Activated CD4-positive, alpha-beta T cell treated with anti-CD3 and anti-CD28 coated beads, Interleukin-2, amount 50 U/mL, for 24 hours (primary cell): Measurements from ENCODE around the gene TMEM132A.
"Not testable (repeated sequence)": the region's sequence is repeated elsewhere in the genome, so short reads cannot be mapped to it uniquely, and the experiment has no call there.

Experiments used
- DNase-seq, 2 donors: peaks; one replicate each; pipeline ENCODE4 v3.0.0-alpha.2; 2020; ENCODE audit warnings: low read depth in 1 of 2, low spot score in 1 of 2

The TMEM132A gene

DNA sequence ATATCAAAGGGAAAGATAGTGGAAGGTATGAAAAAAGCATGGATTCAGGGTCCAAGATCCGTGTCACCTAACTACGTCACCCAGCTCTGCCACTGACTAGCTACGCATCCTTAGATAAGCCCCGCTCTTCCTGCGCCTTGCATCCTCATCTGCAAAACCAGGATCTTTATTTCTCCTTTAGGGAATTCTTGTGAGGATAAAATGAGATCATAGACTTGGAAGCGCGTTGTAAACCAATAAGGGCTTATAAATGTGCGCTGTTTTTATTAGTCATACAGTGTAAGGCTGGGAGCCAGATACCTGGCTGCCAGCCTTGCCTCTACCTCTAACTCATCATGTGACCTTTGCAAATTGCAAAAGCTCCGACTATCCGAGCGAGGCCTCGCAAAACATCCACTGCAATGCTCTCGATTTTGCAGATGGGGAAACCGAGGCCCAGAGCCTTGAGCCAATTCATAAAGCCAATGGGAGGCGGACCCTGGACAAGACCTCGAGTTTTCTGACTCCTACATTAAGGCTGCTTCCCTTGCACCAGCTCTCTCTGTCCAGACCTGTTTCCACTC is 18.6 kb upstream of the TMEM132A start:
- DNase-seq, result no peak

DNA sequence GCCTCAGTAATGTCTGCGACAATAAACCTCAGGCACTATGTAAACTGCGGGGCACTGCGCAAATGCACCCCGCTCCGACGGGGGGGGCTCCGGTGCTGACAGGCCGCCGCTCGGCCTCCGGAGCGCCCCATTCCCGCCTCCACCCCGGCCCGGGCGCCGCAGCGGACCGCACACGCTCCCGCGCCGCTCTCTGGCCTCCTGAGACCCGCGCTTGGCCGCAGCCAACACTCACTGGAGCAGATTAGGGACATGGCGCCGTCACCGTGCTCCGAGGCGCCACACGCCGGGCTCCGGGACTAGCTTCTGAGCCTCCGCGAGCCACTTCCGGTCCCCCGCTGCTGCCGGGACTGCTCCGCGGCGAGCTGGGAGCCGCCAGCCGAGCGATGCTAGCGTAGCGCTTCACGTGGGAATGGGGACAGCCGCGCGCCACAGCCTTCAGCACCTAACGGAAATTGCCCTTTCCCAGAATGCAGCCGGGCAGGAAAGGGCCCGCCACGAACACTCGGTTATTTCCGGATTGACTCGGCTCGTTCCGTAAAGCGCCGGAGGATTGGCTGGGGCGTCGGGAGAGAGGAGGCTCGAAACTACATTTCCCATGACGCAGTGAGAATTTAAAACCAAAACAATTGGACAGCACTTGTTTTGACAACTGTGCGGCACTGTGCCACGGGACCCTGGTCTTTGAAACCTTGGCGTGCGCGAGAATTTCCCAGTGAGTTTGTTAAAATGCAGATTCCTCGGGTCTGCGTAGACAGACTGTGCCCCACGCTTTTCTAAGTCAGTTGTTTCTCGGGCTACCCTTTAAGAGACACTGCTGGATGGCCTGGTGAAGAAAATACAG is 17.9 kb upstream of the TMEM132A start, which contains the start of gene PRPF19:
PRPF19 (minus strand) TSS at position 454 of the 841 bp plus-strand sequence; CDS start at position 251, 203 bp downstream.
- DNase-seq, result peak; percentile 95 to 98

GRCh38 chr11:60908803-60909202 is 15.5 kb upstream of the TMEM132A start:
- no peak for DNase-seq

DNA sequence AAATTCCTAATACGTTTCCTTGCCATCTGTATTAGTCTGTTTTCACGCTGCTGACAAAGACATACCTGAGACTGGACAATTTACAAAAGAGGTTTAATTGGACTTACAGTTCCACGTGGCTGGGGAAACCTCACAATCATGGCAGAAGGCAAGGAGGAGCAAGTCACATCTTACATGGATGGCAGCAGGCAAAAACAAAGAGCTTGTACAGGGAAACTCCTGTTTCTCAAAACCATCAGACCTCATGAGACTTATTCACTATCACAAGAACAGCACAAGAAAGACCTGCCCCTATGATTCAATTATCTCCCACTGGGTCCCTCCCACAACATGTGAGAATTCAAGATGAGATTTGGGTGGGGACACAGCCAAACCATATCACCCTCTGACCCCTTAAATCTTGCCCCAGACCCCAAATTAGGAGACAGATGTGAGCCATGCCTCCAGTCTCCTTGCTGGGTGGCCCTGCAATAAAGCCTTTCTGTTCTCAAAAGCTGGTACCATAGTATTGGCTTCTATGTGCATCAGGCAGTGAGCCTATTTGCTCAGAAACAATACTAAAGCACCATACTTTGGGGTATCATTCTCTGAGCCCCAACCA is 14.5 kb upstream of the TMEM132A start:
- not testable (repeated sequence) for DNase-seq

DNA sequence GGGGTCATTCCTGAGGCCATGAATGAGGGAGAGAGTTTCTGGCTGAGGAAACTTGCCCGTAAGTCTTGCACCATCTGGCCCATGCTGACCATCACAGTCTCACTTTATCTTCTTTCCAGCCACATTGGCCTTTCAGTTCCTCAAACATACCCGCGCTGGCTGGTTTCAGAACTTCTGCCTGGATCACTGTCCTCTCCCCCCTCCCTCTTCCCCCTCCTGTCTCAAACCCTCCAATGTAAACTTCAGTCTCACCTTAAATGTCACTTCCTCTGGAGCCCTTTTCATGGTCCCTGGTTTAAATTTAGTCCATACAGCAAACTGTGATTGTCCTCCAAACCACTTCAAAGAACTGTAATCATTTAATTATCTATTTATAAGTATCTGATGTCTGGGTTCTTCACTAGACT is 14.0 kb upstream of the TMEM132A start:
- no peak for DNase-seq

GRCh38 chr11:60910711-60911380 is 13.4 kb upstream of the TMEM132A start:
- no peak for DNase-seq

- DNase-seq, result no peak
Measured at GRCh38 chr11:60912223-60912850, 11.9 kb upstream of the TMEM132A start.

- no peak for DNase-seq
Measured at GRCh38 chr11:60912851-60913528, 11.3 kb upstream of the TMEM132A start.

GRCh38 chr11:60913793-60914632 is 10.2 kb upstream of the TMEM132A start, which contains the start of gene TMEM109:
Gene TMEM109 (plus strand): TSS chr11:60914158. CDS start chr11:60919694, 5,536 bp downstream.
- peak; percentile 76 to 84 for DNase-seq

GRCh38 chr11:60914633-60915247 is 9.5 kb upstream of the TMEM132A start:
- DNase-seq, result peak in 1 of 2 donors; percentile 18

DNA sequence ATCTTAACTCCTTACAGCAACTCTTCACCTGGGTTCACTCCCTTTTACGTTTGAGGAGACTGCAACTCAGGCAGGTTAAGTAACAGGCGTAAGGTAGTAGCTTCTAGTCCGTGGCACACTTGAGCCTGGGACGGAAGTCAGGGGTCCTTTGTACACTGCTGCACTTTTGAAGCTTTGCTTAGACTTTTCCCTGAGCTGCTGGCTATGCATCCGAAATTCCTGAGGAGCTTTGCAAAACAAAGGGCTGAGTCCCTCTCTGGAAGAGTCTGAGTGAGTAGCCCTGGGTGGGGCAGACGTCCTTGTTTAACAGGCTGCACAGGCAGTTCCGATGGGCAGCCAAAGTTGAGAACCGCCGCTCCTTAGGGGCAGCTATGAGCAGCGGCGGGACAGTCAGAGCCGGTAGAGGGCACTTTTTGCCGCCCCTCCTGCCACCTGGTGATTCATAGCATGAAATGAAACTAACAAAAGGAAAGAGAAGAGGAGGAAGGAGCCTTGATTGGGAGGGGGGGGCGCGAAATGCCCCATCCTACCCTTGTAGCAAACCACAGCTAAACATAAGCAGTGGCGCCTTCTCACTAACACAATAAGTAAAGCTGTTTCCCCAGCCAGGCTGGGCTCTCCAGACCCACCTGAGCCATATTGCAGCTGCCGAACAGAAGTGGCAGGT is 8.9 kb upstream of the TMEM132A start:
- peak; percentile 50 to 59 for DNase-seq

- no peak for DNase-seq
Measured at GRCh38 chr11:60916669-60917206, 7.5 kb upstream of the TMEM132A start.

DNA sequence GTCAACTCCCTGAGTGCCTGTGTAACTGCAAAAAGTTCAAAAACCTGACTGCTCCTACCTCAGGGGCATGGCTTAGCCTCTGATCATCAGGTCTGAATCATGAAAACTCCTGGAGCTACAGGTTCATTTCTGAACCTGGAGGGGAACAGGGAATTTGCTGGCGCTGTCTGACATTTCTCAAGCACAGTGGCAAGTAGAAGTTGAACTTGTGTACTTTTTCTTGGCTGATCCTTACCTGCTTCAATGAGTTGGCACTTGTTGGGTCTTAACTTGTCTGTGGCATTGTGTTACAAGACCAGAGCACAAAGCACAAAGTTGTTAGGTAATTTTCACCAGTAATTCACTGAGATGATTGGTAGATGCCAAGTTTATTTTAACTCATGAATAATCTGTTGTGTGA is 7.0 kb upstream of the TMEM132A start:
- no peak for DNase-seq

DNA sequence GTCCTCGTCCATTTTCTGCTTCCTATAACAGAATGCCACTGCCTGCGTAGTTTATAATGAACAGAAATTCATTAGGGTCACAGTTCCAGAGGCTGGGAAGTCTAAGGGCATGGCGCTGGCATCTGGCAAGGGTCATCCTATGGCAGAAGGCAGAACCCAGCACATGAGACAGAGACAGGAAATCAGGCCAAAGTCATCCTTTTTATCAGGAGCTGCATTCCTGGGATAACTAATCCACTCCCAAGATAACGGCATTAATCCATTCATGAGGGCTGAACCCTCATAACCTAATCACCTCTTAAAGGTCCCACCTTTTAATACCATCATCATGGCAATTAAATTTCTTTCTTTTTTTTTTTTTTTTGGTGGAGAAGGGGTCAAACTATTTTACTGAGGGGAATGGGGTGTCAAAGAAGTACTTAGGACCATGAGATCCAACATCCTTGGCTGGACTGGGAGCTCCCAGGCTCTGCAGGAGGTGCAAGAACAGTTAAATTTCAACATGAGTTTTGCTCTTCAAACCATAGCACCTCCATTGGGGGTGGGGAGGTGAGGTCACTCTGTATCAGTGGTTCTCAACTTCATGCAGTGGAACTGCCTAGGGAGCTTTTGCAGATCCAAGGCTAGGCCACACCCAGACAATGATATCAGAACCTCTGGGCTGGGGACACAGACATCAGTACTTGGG is 5.9 kb upstream of the TMEM132A start:
- DNase-seq, result no peak

GRCh38 chr11:60918939-60919265 is 5.4 kb upstream of the TMEM132A start:
- no peak for DNase-seq

- DNase-seq, result no peak
Measured at GRCh38 chr11:60919320-60919719, 4.9 kb upstream of the TMEM132A start.

GRCh38 chr11:60919956-60920355 is 4.3 kb upstream of the TMEM132A start:
- no peak for DNase-seq

- DNase-seq, result no peak
Measured at GRCh38 chr11:60921259-60921658, 3.0 kb upstream of the TMEM132A start.
